HEK293T (cell line): ENCODE measurements around the gene ANTXR1.

ENCODE experiments used
- CTCF ChIA-PET: fragments of 350-600 bp; formaldehyde crosslinking; extraction: SDS; loops from one replicate; lab custom pipeline; 2021; ENCODE audit warnings: antibody characterized with exemption, inconsistent platforms; lab: Yijun Ruan, JAX
- POLR2A ChIA-PET: fragments of 350-600 bp; formaldehyde crosslinking; extraction: SDS; loops from one replicate; lab custom pipeline; 2020; ENCODE audit warnings: antibody characterized with exemption, inconsistent platforms; lab: Yijun Ruan, JAX
- DNase-seq: peaks from one replicate; pipeline ENCODE4 v3.0.0; 2012; ENCODE audit warnings: mixed read lengths; ENCODE audit errors: extremely low spot score
- ARNT ChIP-seq: fragments of 450-650 bp; IDR thresholded peaks from 2 replicates; pipeline ENCODE4 v1.6.1; 2017; ENCODE audit warnings: mild to moderate bottlenecking
- BHLHE40 ChIP-seq: fragments of 450-650 bp; IDR thresholded peaks from 2 replicates; pipeline ENCODE4 v1.6.1; 2016; ENCODE audit warnings: mild to moderate bottlenecking, moderate library complexity, borderline replicate concordance
- CTBP1 ChIP-seq: fragments of 450-650 bp; IDR thresholded peaks from 2 replicates; pipeline ENCODE4 v1.6.1; 2016; ENCODE audit warnings: borderline replicate concordance
- ELF4 ChIP-seq: fragments of 450-650 bp; IDR thresholded peaks from 2 replicates; pipeline ENCODE4 v1.6.1; 2017; ENCODE audit warnings: antibody characterized with exemption
- FOXA1 ChIP-seq: fragments of 450-650 bp; IDR thresholded peaks from 2 replicates; pipeline ENCODE4 v1.6.1; 2016; ENCODE audit warnings: mild to moderate bottlenecking
- FOXK2 ChIP-seq: fragments of 450-650 bp; IDR thresholded peaks from 2 replicates; pipeline ENCODE4 v1.6.1; 2016; ENCODE audit warnings: mild to moderate bottlenecking
- FOXM1 ChIP-seq: fragments of 450-650 bp; IDR thresholded peaks from 2 replicates; pipeline ENCODE4 v1.6.1; 2017; ENCODE audit warnings: mild to moderate bottlenecking, borderline replicate concordance
- HDGF ChIP-seq: fragments of 450-650 bp; IDR thresholded peaks from 2 replicates; pipeline ENCODE4 v1.6.1; 2017; ENCODE audit warnings: antibody characterized with exemption, borderline replicate concordance
- L3MBTL2 ChIP-seq: fragments of 450-650 bp; conservative IDR thresholded peaks from 2 replicates; pipeline ENCODE4 v1.6.1; 2016; ENCODE audit warnings: mild to moderate bottlenecking
- LEF1 ChIP-seq: fragments of 450-650 bp; IDR thresholded peaks from 2 replicates; pipeline ENCODE4 v1.6.1; 2017; ENCODE audit warnings: mild to moderate bottlenecking, borderline replicate concordance
- NFRKB ChIP-seq: fragments of 450-650 bp; IDR thresholded peaks from 2 replicates; pipeline ENCODE4 v1.6.1; 2016; ENCODE audit warnings: mild to moderate bottlenecking, moderate library complexity
- PKNOX1 ChIP-seq: fragments of 450-650 bp; IDR thresholded peaks from 2 replicates; pipeline ENCODE4 v1.6.1; 2016
- SP1 ChIP-seq: fragments of 450-650 bp; IDR thresholded peaks from 2 replicates; pipeline ENCODE4 v1.6.1; 2017
- SUZ12 ChIP-seq: fragments of 450-650 bp; IDR thresholded peaks from 2 replicates; pipeline ENCODE4 v1.6.1; 2016; ENCODE audit warnings: mild to moderate bottlenecking
- TARDBP ChIP-seq: fragments of 450-650 bp; IDR thresholded peaks from 2 replicates; pipeline ENCODE4 v1.6.1; 2016
- ZNF384 ChIP-seq: fragments of 450-650 bp; IDR thresholded peaks from 2 replicates; pipeline ENCODE4 v1.6.1; 2016

The ANTXR1 gene

GRCh38 chr2:68994864-68995263 is 18.1 kb upstream of the ANTXR1 start:
- TF ChIP-seq PKNOX1 (no peak), FOXK2 (no peak), SP1 (no peak), LEF1 (no peak), NFRKB (no peak), ZNF384 (no peak), L3MBTL2 (no peak), BHLHE40 (no peak), ARNT (no peak), FOXM1 (no peak), SUZ12 (no peak), ELF4 (no peak), TARDBP (no peak), HDGF (no peak), CTBP1 (no peak), FOXA1 (no peak)
- POLR2A ChIA-PET, result no interaction called here
- CTCF ChIA-PET, result no interaction called here
- DNase-seq, result no peak

- POLR2A ChIA-PET, result no interaction called here
- no peak for DNase-seq
- CTCF ChIA-PET, result no interaction called here
- no peak for TF ChIP-seq HDGF
- TF ChIP-seq SUZ12, result no peak
- no peak for TF ChIP-seq ZNF384
- TF ChIP-seq SP1, result no peak
- TF ChIP-seq TARDBP, result no peak
- TF ChIP-seq FOXK2, result no peak
- no peak for TF ChIP-seq FOXA1
- TF ChIP-seq PKNOX1, result no peak
- no peak for TF ChIP-seq ELF4
- no peak for TF ChIP-seq LEF1
Measured at GRCh38 chr2:68995916-68996315, 17.1 kb upstream of the ANTXR1 start.

- POLR2A ChIA-PET, result no interaction called here
- CTCF ChIA-PET, result no interaction called here
- TF ChIP-seq ZNF384, result no peak
- TF ChIP-seq ELF4, result no peak
- TF ChIP-seq CTBP1, result no peak
- TF ChIP-seq FOXA1, result no peak
- TF ChIP-seq L3MBTL2, result no peak
- no peak for TF ChIP-seq NFRKB
- TF ChIP-seq SUZ12, result no peak
- no peak for TF ChIP-seq FOXM1
- no peak for TF ChIP-seq ARNT
- no peak for TF ChIP-seq FOXK2
- TF ChIP-seq LEF1, result no peak
- TF ChIP-seq TARDBP, result no peak
- TF ChIP-seq PKNOX1, result no peak
- no peak for TF ChIP-seq BHLHE40
- no peak for TF ChIP-seq HDGF
- DNase-seq, result no peak
Measured at GRCh38 chr2:68997401-68997800, 15.6 kb upstream of the ANTXR1 start.

GRCh38 chr2:69001879-69002278 is 11.1 kb upstream of the ANTXR1 start:
- TF ChIP-seq FOXM1 (no peak), PKNOX1 (no peak), FOXA1 (no peak), SUZ12 (no peak), NFRKB (no peak)
- ChIA-PET CTCF (no interaction called here), POLR2A (no interaction called here)
- no peak for DNase-seq

GRCh38 chr2:69003731-69004130 is 9.2 kb upstream of the ANTXR1 start:
- TF ChIP-seq ELF4 (no peak), CTBP1 (no peak), L3MBTL2 (no peak), SP1 (no peak), BHLHE40 (no peak), SUZ12 (no peak)
- ChIA-PET POLR2A (no interaction called here), CTCF (interaction anchor here (0.7 kb wide), 1 partner anchor 303 kb away, joined by 3 read pairs; no protein-coding TSS in a partner anchor)
- no peak for DNase-seq

GRCh38 chr2:69007169-69007568 is 5.8 kb upstream of the ANTXR1 start:
- ChIA-PET CTCF (no interaction called here), POLR2A (no interaction called here)
- no peak for TF ChIP-seq FOXM1
- TF ChIP-seq HDGF, result no peak
- TF ChIP-seq ZNF384, result no peak
- no peak for TF ChIP-seq FOXK2
- TF ChIP-seq TARDBP, result no peak
- no peak for TF ChIP-seq LEF1
- TF ChIP-seq SP1, result no peak
- no peak for TF ChIP-seq PKNOX1
- no peak for TF ChIP-seq ARNT
- TF ChIP-seq ELF4, result no peak
- no peak for TF ChIP-seq FOXA1
- TF ChIP-seq SUZ12, result no peak
- no peak for TF ChIP-seq L3MBTL2
- no peak for TF ChIP-seq BHLHE40
- DNase-seq, result no peak
